Heart right ventricle (tissue), 16 donors: ENCODE data around the gene ZNF423. TPM values are rescaled to one million over a fixed set of nuclear protein-coding genes. Genes with fewer than 3 reads are reported as not detected.
A peak's percentile ranks its signal among the peaks of the same experiment; 100 is the strongest.

Experiments used
- ATAC-seq, 8 donors: fragments of 200-7000 bp; cut with Tn5 transposase; one replicate each; pipeline ENCODE4 v1.9.1; 2020; ENCODE audit warnings: mild to moderate bottlenecking in 8 of 8, moderate library complexity in 8 of 8, moderate number of reproducible peaks in 1 of 8
- DNase-seq, 2 donors: peaks; one replicate each; pipeline ENCODE4 v3.0.0-alpha.2; 2020
- H3K27ac ChIP-seq, 10 donors: fragments of 200-600 bp; sonication (generic) in 2 of 10; one replicate each; pipeline versions ENCODE4 v1.5.0 to v1.8.0; 2020 to 2022; ENCODE audit warnings: mild to moderate bottlenecking in 3 of 10
- H3K27me3 ChIP-seq, 7 donors: fragments of 200-600 bp; one replicate each; pipeline ENCODE4 v1.8.0; 2021 to 2022; ENCODE audit warnings: mild to moderate bottlenecking in 2 of 7
- H3K36me3 ChIP-seq, 9 donors: fragments of 200-600 bp; sonication (generic) in 1 of 9; one replicate each; pipeline versions ENCODE4 v1.5.0 to v1.8.0; 2020 to 2022; ENCODE audit warnings: mild to moderate bottlenecking in 2 of 9
- H3K4me1 ChIP-seq, 9 donors: fragments of 200-600 bp; sonication (generic) in 1 of 9; one replicate each; pipeline versions ENCODE4 v1.5.0 to v1.8.0; 2020 to 2022; ENCODE audit warnings: mild to moderate bottlenecking in 4 of 9
- H3K4me3 ChIP-seq, 10 donors: fragments of 200-600 bp; sonication (generic) in 2 of 10; one replicate each; pipeline versions ENCODE4 v1.5.0 to v1.8.0; 2020 to 2022; ENCODE audit warnings: mild to moderate bottlenecking in 7 of 10, moderate library complexity in 2 of 10
- H3K9me3 ChIP-seq, 11 donors: fragments of 200-600 bp in 10 of 11; sonication (generic) in 2 of 11; one replicate each; pipeline versions ENCODE4 v1.5.0 to v1.8.0; 2013 to 2022; ENCODE audit warnings: mild to moderate bottlenecking in 2 of 11, control low read depth in 1 of 11, moderate library complexity in 1 of 11
- CTCF ChIP-seq, 9 donors: fragments of 200-600 bp; sonication (generic) in 2 of 9; IDR thresholded peaks; one replicate each; pipeline versions ENCODE4 v1.5.0 to v1.8.0; 2021 to 2022; ENCODE audit warnings: antibody characterized with exemption in 9 of 9, mild to moderate bottlenecking in 5 of 9, moderate library complexity in 1 of 9
- WGBS, 2 donors: extraction: QIAGEN DNeasy Blood & Tissue Kit; methylation state at CpG; one replicate each; pipeline ENCODE4 v1.1.7; 2013; ENCODE audit warnings: inconsistent platforms in 1 of 2; 5-methylcytosine and 5-hydroxymethylcytosine counted together
- intact Hi-C, 10 donors: fragments of 100-400 bp; cut with DNase I; formaldehyde crosslinking; loops; one replicate each; pipeline versions ENCODE4 v1.11.1 to v1.14.2; 2022
- polyA plus RNA-seq, 2 donors: library from polyadenylated mRNA; stranded (reverse); fragments of 200-250 nt; gene quantifications; one replicate each; pipeline ENCODE4 v1.2.3, GENCODE V29; 2013
- total RNA-seq, 10 donors: library from RNA; stranded (reverse); fragmentation: NEBNext Ultra II Directional in 3 of 10; extraction: Animal tissue kit (Norgen Biotek cat#: 25700) in 3 of 10; gene quantifications; one replicate each; pipeline versions ENCODE4 v1.2.1 to v1.2.4, GENCODE V29; 2021 to 2023
- donor health status: Arrhythmogenic right ventricular cardiomyopathy.
- donor health status: ischemic (EF 13 %, LVEDD 7.1; RV severe dilation, severe dysfunction).
- donor health status: healthy with polysubstance abuse.
- donor health status: DM: no; HTN: yes; CAD: no.
- donor health status: DM: no; HTN: no; CAD: no.
- donor health status: ischemic (EF 25% LVEDD 6.9; RV normal size, moderate dysfunction).
- donor health status: ischemic (EF 25% LVEDD 5.7; RV mildly dilated, moderate dysfunction).
- donor health status: healthy.
- donor health status: DM: yes; HTN: yes; CAD: no.
- donor health status: Ischemic cardiomyopathy.
- donor health status: ischemic (EF 35%, LVEDD 5.7; RV mildly dilated, moderate dysfunction).
- donor health status: nonischemic (EF 11% LVEDD 7.7; RV severe dilation, severe dysfunction).
- donor health status: DM: yes; HTN: yes; CAD: no.
- donor health status: PGD.
- donor health status: ischemic (EF 29% LVEDD 5.4; RV normal size, mild dysfunction).
- donor health status: nonischemic (EF 23%, LVEDD 6.1; RV moderate dilation, normal function).

Gene ZNF423
- total and polyA plus RNA-seq, 12 donors, result 2.6 to 10.6 (median 7.0) TPM

GRCh38 chr16:49486400-49486799 is 369.5 kb downstream of the ZNF423 start:
- no peak overlapping the region for H3K27ac ChIP-seq
- ATAC-seq (no peak), DNase-seq (no peak)
- intact Hi-C loops, result no loop called here
- WGBS, 2 donors, result 94 to 98% methylated on average over 2 of the region's 2 CpGs
- no peak for TF ChIP-seq CTCF (IDR thresholded peaks at IDR 0.05)
- peaks cover 0 to 3% (median 0%) of the 10 kb centered on the region in 7 donors for H3K27me3 ChIP-seq
- peaks cover 0 to 10% (median 0%) of the 10 kb centered on the region in 11 donors for H3K9me3 ChIP-seq
- H3K4me1 ChIP-seq, result peaks cover 0 to 14% (median 8%) of the 10 kb centered on the region in 9 donors
- H3K4me3 ChIP-seq, result no peak overlapping the region
- no peaks in the 10 kb centered on the region for H3K36me3 ChIP-seq

GRCh38 chr16:49485663-49486062 is 370.2 kb downstream of the ZNF423 start:
- no peak overlapping the region for H3K4me3 ChIP-seq
- H3K27me3 ChIP-seq, result peaks cover 0 to 3% (median 0%) of the 10 kb centered on the region in 7 donors
- peaks cover 0 to 10% (median 0%) of the 10 kb centered on the region in 11 donors for H3K9me3 ChIP-seq
- peaks cover 0 to 12% (median 8%) of the 10 kb centered on the region in 9 donors for H3K4me1 ChIP-seq
- intact Hi-C loops, result no loop called here
- no peaks in the 10 kb centered on the region for H3K36me3 ChIP-seq
- ATAC-seq, result no peak
- DNase-seq, result no peak
- TF ChIP-seq CTCF (IDR thresholded peaks at IDR 0.05), result no peak
- no peak overlapping the region for H3K27ac ChIP-seq

- peaks cover 0 to 3% (median 0%) of the 10 kb centered on the region in 7 donors for H3K27me3 ChIP-seq
- ATAC-seq (no peak), DNase-seq (no peak)
- peak overlapping the region in 4 of 10 donors; percentile 13 to 32 (median 20) for H3K4me3 ChIP-seq
- peaks cover 0 to 10% (median 0%) of the 10 kb centered on the region in 11 donors for H3K9me3 ChIP-seq
- H3K27ac ChIP-seq, result no peak overlapping the region
- intact Hi-C loops, result no loop called here
- H3K36me3 ChIP-seq, result no peaks in the 10 kb centered on the region
- WGBS, 2 donors, result 91 to 93% methylated on average over 8 of the region's 8 CpGs
- no peak for TF ChIP-seq CTCF (IDR thresholded peaks at IDR 0.05)
- peaks cover 0 to 12% (median 8%) of the 10 kb centered on the region in 9 donors for H3K4me1 ChIP-seq
These were observed 371.0 kb downstream of the ZNF423 start for GRCh38 chr16:49484936-49485335.

GRCh38 chr16:49484451-49484849 is 371.5 kb downstream of the ZNF423 start:
- H3K4me1 ChIP-seq, result peaks cover 0 to 12% (median 8%) of the 10 kb centered on the region in 9 donors
- ATAC-seq (peak; percentile 98 to 100 (median 99)), DNase-seq (peak; percentile 52 to 81)
- peaks cover 0 to 10% (median 0%) of the 10 kb centered on the region in 11 donors for H3K9me3 ChIP-seq
- H3K27me3 ChIP-seq, result no peaks in the 10 kb centered on the region
- intact Hi-C loops, result no loop called here
- no peaks in the 10 kb centered on the region for H3K36me3 ChIP-seq
- H3K27ac ChIP-seq, result no peak overlapping the region
- no peak for TF ChIP-seq CTCF (IDR thresholded peaks at IDR 0.05)
- peak overlapping the region in 7 of 10 donors; percentile 13 to 33 (median 24) for H3K4me3 ChIP-seq
- 6 to 23% methylated on average over 18 of the region's 18 CpGs for WGBS, 2 donors
